Inflammatory macrophage treated with lipopolysaccharide for 1 hour (primary cell): ENCODE measurements around the gene PRKCG.
A peak's percentile ranks its signal among the peaks of the same experiment; 100 is the strongest.

ENCODE experiments used
- DNase-seq, 2 donors: peaks; one replicate each; pipeline ENCODE4 v3.0.0-alpha.2; 2020 to 2022

The PRKCG gene

GRCh38 chr19:53898636-53899341, 16.8 kb downstream of the PRKCG start:
- no peak for DNase-seq

- DNase-seq, result no peak
Observed at GRCh38 chr19:53900191-53900860, 18.3 kb downstream of the PRKCG start.

- DNase-seq, result peak in 1 of 2 donors; percentile 40
Observed at GRCh38 chr19:53903055-53903680, 21.2 kb downstream of the PRKCG start.

- no peak for DNase-seq
Observed at GRCh38 chr19:53904909-53905308, 22.9 kb downstream of the PRKCG start.

GRCh38 chr19:53905787-53906186, 23.8 kb downstream of the PRKCG start:
- no peak for DNase-seq

- DNase-seq, result peak in 1 of 2 donors; percentile 77
Observed at GRCh38 chr19:53906211-53907192, 24.5 kb downstream of the PRKCG start.

- no peak for DNase-seq
Observed at GRCh38 chr19:53907193-53907581, 25.2 kb downstream of the PRKCG start.

GRCh38 chr19:53907690-53908089, 25.7 kb downstream of the PRKCG start:
- no peak for DNase-seq

- peak in 1 of 2 donors; percentile 9 for DNase-seq
Observed at GRCh38 chr19:53908106-53908934, 26.3 kb downstream of the PRKCG start.

GRCh38 chr19:53908935-53909415, 27.0 kb downstream of the PRKCG start, which contains the start of gene CACNG7:
Gene CACNG7 (plus strand): TSS chr19:53909278. CDS start chr19:53912832, 3,554 bp downstream.
- DNase-seq, result no peak

- DNase-seq, result no peak
Observed at GRCh38 chr19:53909471-53910169, 27.6 kb downstream of the PRKCG start.

- DNase-seq, result no peak
Observed at GRCh38 chr19:53910170-53910518, 28.1 kb downstream of the PRKCG start.

- peak in 1 of 2 donors; percentile 25 for DNase-seq
Observed at GRCh38 chr19:53912653-53913052, 30.7 kb downstream of the PRKCG start.

- DNase-seq, result peak; percentile 20 to 49
Observed at GRCh38 chr19:53915000-53915399, 33.0 kb downstream of the PRKCG start.

GRCh38 chr19:53916004-53916403, 34.0 kb downstream of the PRKCG start:
- no peak for DNase-seq

GRCh38 chr19:53917356-53917755, 35.4 kb downstream of the PRKCG start:
- DNase-seq, result no peak

- DNase-seq, result peak; percentile 16 to 45
Observed at GRCh38 chr19:53927739-53928138, 45.7 kb downstream of the PRKCG start.

GRCh38 chr19:53936029-53936428, 54.0 kb downstream of the PRKCG start:
- DNase-seq, result no peak

GRCh38 chr19:53942001-53942786, 60.2 kb downstream of the PRKCG start:
- peak in 1 of 2 donors; percentile 7 for DNase-seq

- no peak for DNase-seq
Observed at GRCh38 chr19:53944416-53944815, 62.4 kb downstream of the PRKCG start.
